Esophagus muscularis mucosa (tissue), 3 donors: ENCODE measurements around the gene ARL4A.

Experiments used
- POLR2A ChIP-seq: fragments of 450-650 bp; IDR thresholded peaks from one replicate; pipeline ENCODE4 v1.6.1; 2017; ENCODE audit warnings: antibody characterized with exemption, moderate library complexity, mild to moderate bottlenecking, low read depth
- POLR2AphosphoS5 ChIP-seq, 2 donors: sonication (generic); formaldehyde crosslinking; IDR thresholded peaks; one replicate each; pipeline ENCODE4 v1.6.1; 2017; ENCODE audit warnings: antibody characterized with exemption in 2 of 2
- TF ChIP-seq, protein P1 (sequence below), 3 experiments: fragments of 200-600 bp in 2 of 3; fragments of 450-650 bp in 1 of 3; sonication (generic) in 2 of 3; IDR thresholded peaks; one replicate each; pipeline ENCODE4 v1.5.1; 2017 to 2019; ENCODE audit warnings: antibody characterized with exemption in 3 of 3, mild to moderate bottlenecking in 2 of 3, moderate library complexity in 1 of 3

DNA sequence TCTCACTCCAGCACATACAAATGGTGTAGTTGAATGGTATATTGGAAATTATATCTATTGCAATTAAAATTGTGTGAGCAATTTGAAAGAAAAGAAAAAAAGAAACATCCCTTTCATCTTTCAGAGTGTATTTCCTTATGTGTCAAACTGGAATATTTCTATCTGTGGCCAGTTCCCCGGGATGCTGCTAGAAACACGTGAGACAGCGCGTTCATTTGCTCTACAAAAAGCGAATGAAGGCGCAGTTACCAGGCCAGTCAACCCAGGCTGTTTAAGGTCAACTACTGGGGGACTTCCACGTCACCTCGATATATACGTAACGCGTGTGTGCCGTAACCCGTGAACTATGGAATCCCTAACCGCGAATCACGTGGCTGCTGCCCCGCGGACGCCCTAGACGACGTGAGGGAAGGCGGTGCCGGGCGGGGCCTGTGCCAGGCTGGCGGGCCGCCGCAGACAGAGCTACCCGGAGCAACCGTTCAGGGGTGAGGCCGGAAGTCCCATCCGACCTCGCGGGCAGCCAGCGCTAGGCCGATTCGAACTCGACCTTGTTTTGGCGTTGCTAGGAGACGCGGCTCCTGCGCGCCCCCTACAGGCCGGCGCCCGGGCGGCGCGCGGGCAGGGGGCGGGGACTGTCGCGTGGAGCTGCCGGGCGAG, 1.1 kb upstream of the ARL4A start:
- TF ChIP-seq, protein P1, sequence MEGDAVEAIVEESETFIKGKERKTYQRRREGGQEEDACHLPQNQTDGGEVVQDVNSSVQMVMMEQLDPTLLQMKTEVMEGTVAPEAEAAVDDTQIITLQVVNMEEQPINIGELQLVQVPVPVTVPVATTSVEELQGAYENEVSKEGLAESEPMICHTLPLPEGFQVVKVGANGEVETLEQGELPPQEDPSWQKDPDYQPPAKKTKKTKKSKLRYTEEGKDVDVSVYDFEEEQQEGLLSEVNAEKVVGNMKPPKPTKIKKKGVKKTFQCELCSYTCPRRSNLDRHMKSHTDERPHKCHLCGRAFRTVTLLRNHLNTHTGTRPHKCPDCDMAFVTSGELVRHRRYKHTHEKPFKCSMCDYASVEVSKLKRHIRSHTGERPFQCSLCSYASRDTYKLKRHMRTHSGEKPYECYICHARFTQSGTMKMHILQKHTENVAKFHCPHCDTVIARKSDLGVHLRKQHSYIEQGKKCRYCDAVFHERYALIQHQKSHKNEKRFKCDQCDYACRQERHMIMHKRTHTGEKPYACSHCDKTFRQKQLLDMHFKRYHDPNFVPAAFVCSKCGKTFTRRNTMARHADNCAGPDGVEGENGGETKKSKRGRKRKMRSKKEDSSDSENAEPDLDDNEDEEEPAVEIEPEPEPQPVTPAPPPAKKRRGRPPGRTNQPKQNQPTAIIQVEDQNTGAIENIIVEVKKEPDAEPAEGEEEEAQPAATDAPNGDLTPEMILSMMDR (IDR thresholded peaks at IDR 0.05): peak; percentile 87 to 96 (median 90)
- TF ChIP-seq POLR2A (no peak), POLR2AphosphoS5 (IDR thresholded peaks at IDR 0.05) (peak; percentile 70 to 87)
